Measurements from ENCODE around the gene CCSER1. TPM values are rescaled to one million over a fixed set of nuclear protein-coding genes. Genes with fewer than 3 reads are reported as not detected.

The CCSER1 gene
- total and polyA plus RNA-seq, 2 of the 8 experiments (the other 6 are each of a cell fraction or from before 2014, with no cell fraction given), result 0.26 to 0.84 TPM

DNA sequence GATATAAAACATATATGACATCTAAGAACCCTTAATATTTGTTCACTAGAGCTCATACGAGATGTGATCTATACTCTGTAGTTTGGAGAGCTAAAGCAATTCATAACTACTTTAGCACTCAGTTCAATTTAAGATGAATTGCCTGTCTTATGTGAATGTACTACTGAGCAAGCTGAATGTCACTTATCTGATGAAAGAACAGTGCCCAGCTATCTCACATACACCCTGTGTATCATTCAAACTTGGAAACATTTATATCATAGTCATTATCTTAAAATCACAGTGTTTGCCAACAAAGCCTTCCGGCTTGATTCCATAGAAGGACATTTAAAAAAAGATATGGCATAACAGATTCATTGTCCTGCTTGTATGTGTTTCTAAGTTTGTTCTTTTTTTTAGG, 639.6 kb downstream of the CCSER1 start:
- Histone ChIP-seq H3K36me3 (ENCODE audit: control insufficient read depth in 2 of 4, insufficient read depth in 4 of 4, low read length in 3 of 4) (no peaks in the 10 kb centered on the region), H3K79me2 (ENCODE audit: control insufficient read depth in 1 of 2, insufficient read depth in 2 of 2, low read length in 2 of 2) (no peaks in the 10 kb centered on the region), H3K27me3 (replicated peaks in 1 of 4; ENCODE audit: control insufficient read depth in 3 of 4, extremely low read depth in 1 of 4, insufficient read depth in 3 of 4, low read length in 3 of 4) (no peaks in the 10 kb centered on the region), H2BK20ac (ENCODE audit: low read length) (no peak overlapping the region), H3K18ac (ENCODE audit: extremely low read depth, low read length) (no peak overlapping the region), H3K23me2 (ENCODE audit: low read depth, low read length) (no peaks in the 10 kb centered on the region), H3K4ac (replicated peaks; ENCODE audit: insufficient read length, low read depth, low read length) (no peak overlapping the region), H2BK120ac (replicated peaks; ENCODE audit: low read depth, low read length) (no peak overlapping the region), H3K9ac (replicated peaks in 1 of 4; ENCODE audit: extremely low read depth in 1 of 4, low read depth in 3 of 4, low read length in 3 of 4) (no peak overlapping the region), H2AK5ac (ENCODE audit: low read depth, low read length) (no peak overlapping the region), H3K14ac (ENCODE audit: insufficient read length) (no peak overlapping the region), H2BK12ac (ENCODE audit: low read depth, low read length) (no peak overlapping the region), H2AFZ (ENCODE audit: low read length) (no peak overlapping the region), H3K23ac (ENCODE audit: insufficient read length) (no peak overlapping the region), H3K27ac (ENCODE audit: low read depth, low read length) (no peak overlapping the region), H4K5ac (ENCODE audit: insufficient read length, low read depth, low read length) (no peak overlapping the region), H4K91ac (replicated peaks; ENCODE audit: insufficient read length, low read length) (no peak overlapping the region), H3K4me2 (ENCODE audit: insufficient read depth in 1 of 2, low read depth in 2 of 2, low read length in 2 of 2) (no peak overlapping the region), H2BK15ac (ENCODE audit: low read length) (no peak overlapping the region), H3K4me3 (ENCODE audit: extremely low read depth in 1 of 4, insufficient read depth in 2 of 4, low read depth in 3 of 4, low read length in 4 of 4) (no peak overlapping the region), H4K20me1 (replicated peaks in 1 of 2; ENCODE audit: control insufficient read depth in 1 of 2, insufficient read depth in 2 of 2, low read length in 2 of 2) (no peaks in the 10 kb centered on the region), H3K56ac (replicated peaks; ENCODE audit: insufficient read length, low read depth, low read length) (no peak overlapping the region), H3K9me3 (ENCODE audit: insufficient read depth in 2 of 2, low read depth in 1 of 2, low read length in 1 of 2) (no peaks in the 10 kb centered on the region), H3K4me1 (replicated peaks in 1 of 4; ENCODE audit: control insufficient read depth in 3 of 4, insufficient read depth in 4 of 4, low read length in 3 of 4) (no peaks in the 10 kb centered on the region), H4K8ac (ENCODE audit: extremely low read depth, insufficient read depth, low read length) (no peak overlapping the region), H2BK5ac (ENCODE audit: low read depth, low read length) (no peak overlapping the region), H3K79me1 (ENCODE audit: low read depth, low read length) (no peaks in the 10 kb centered on the region)
- 95% methylated on average over 2 of the region's 2 CpGs; no CpG with 5 or more reads in 1 of the 2 experiments for WGBS, 2 experiments (ENCODE audit: extremely low coverage in 1 of 2, insufficient coverage in 1 of 2, insufficient read length in 1 of 2, insufficient replicate concordance in 2 of 2, low coverage in 1 of 2, low lambda C conversion rate in 2 of 2, missing lambda C conversion rate in 1 of 2)
- POLR2A ChIA-PET (ENCODE audit: partially characterized antibody), result no interaction called here
- DNase-seq (ENCODE audit: low read depth in 1 of 2, low spot score in 2 of 2) (no peak), FAIRE-seq (no peak)
- CTCF ChIA-PET (ENCODE audit: partially characterized antibody), result no interaction called here
- TF ChIP-seq GABPA (IDR thresholded peaks at IDR 0.05; ENCODE audit: borderline replicate concordance, insufficient read depth, low read length), result no peak
- TF ChIP-seq TAF1 (IDR thresholded peaks at IDR 0.05; ENCODE audit: low read depth, low read length), result no peak
- no peak for TF ChIP-seq FOSL1 (IDR thresholded peaks at IDR 0.05; ENCODE audit: insufficient read depth, low read depth, low read length)
- no peak for TF ChIP-seq E2F6 (IDR thresholded peaks at IDR 0.05)
- TF ChIP-seq RNF2 (IDR thresholded peaks at IDR 0.05; ENCODE audit: borderline replicate concordance, low read depth, low read length, missing control alignments, poor library complexity, severe bottlenecking), result no peak
- TF ChIP-seq CREB1 (IDR thresholded peaks at IDR 0.05), result no peak
- no peak for TF ChIP-seq SP2 (IDR thresholded peaks at IDR 0.05; ENCODE audit: low read length)
- no peak for TF ChIP-seq SAP30 (IDR thresholded peaks at IDR 0.05; ENCODE audit: insufficient read depth, insufficient replicate concordance, low read length)
- no peak for TF ChIP-seq SIN3A (conservative IDR thresholded peaks at IDR 0.05 in 1 of 2, IDR thresholded peaks at IDR 0.05 in 1 of 2; ENCODE audit: low read depth in 1 of 2, low read length in 2 of 2)
- TF ChIP-seq ZNF274 (IDR thresholded peaks at IDR 0.05; ENCODE audit: borderline replicate concordance, extremely low read depth, low read length), result no peak
- TF ChIP-seq TEAD4 (IDR thresholded peaks at IDR 0.05; ENCODE audit: low read depth, low read length), result no peak
- TF ChIP-seq SP4 (IDR thresholded peaks at IDR 0.05; ENCODE audit: low read length), result no peak
- TF ChIP-seq CHD2 (IDR thresholded peaks at IDR 0.05; ENCODE audit: low read length), result no peak
- no peak for TF ChIP-seq RXRA (IDR thresholded peaks at IDR 0.05; ENCODE audit: insufficient read depth, low read depth, low read length)
